DND-41 (cell line): ENCODE measurements around the gene KY.

Experiments used
- ATAC-seq: fragments of 200-7000 bp; cut with Tn5 transposase; 3 replicates; pipeline ENCODE4 v1.9.1; 2021; ENCODE audit warnings: low read depth; ENCODE audit not compliant: insufficient read depth
- DNase-seq: peaks from one replicate; pipeline ENCODE4 v3.0.0-alpha.2; 2020
- H2AFZ ChIP-seq: 2 replicates; pipeline ENCODE4 v1.6.0; 2012; ENCODE audit warnings: low read depth, low read length
- H3K27ac ChIP-seq: 2 replicates; pipeline ENCODE4 v1.5.1; 2012; ENCODE audit warnings: low read length, inconsistent platforms
- H3K27me3 ChIP-seq: fragments of 200-600 bp; sonication (generic); 2 replicates; pipeline ENCODE4 v1.6.0; 2012; ENCODE audit warnings: low read length, mild to moderate bottlenecking, inconsistent platforms; ENCODE audit not compliant: insufficient read depth, poor library complexity
- H3K36me3 ChIP-seq: 2 replicates; pipeline ENCODE4 v1.5.1; 2012; ENCODE audit warnings: low read length, inconsistent platforms; ENCODE audit not compliant: insufficient read depth
- H3K4me1 ChIP-seq: 2 replicates; pipeline ENCODE4 v1.5.1; 2012; ENCODE audit warnings: mild to moderate bottlenecking, low read length; ENCODE audit not compliant: insufficient read depth
- H3K4me2 ChIP-seq: 2 replicates; pipeline ENCODE4 v1.6.0; 2012; ENCODE audit warnings: mild to moderate bottlenecking, moderate library complexity, low read length, inconsistent platforms; ENCODE audit not compliant: insufficient read depth
- H3K4me3 ChIP-seq, 2 experiments: fragments of 200-600 bp in 1 of 2; shearing (Covaris generic) in 1 of 2; 2 replicates each; pipeline ENCODE4 v1.5.1; 2012 to 2016; ENCODE audit warnings: inconsistent platforms in 2 of 2, low read length in 2 of 2, mild to moderate bottlenecking in 2 of 2, low read depth in 1 of 2, moderate library complexity in 1 of 2
- H3K79me2 ChIP-seq: 2 replicates; pipeline ENCODE4 v1.6.0; 2012; ENCODE audit warnings: low read length, inconsistent platforms; ENCODE audit not compliant: insufficient read depth
- H3K9ac ChIP-seq: 2 replicates; pipeline ENCODE4 v1.6.0; 2012; ENCODE audit warnings: low read depth, mild to moderate bottlenecking, inconsistent platforms, low read length, moderate library complexity
- H3K9me3 ChIP-seq: 2 replicates; pipeline ENCODE4 v1.5.1; 2012; ENCODE audit warnings: low read length, moderate library complexity, mild to moderate bottlenecking, inconsistent platforms; ENCODE audit not compliant: insufficient read depth, severe bottlenecking
- H4K20me1 ChIP-seq: 2 replicates; pipeline ENCODE4 v1.6.0; 2012; ENCODE audit warnings: low read length; ENCODE audit not compliant: insufficient read depth
- CTCF ChIP-seq: IDR thresholded peaks from 2 replicates; pipeline ENCODE4 v1.5.1; 2012; ENCODE audit warnings: borderline replicate concordance, low read length, moderate library complexity, mild to moderate bottlenecking; ENCODE audit not compliant: poor library complexity, severe bottlenecking; ENCODE audit errors: extremely low read depth
- EZH2 ChIP-seq: IDR thresholded peaks from 3 replicates; pipeline ENCODE4 v1.6.1; 2012; ENCODE audit warnings: borderline replicate concordance, low read depth, mild to moderate bottlenecking, moderate library complexity, low read length, inconsistent platforms; ENCODE audit not compliant: severe bottlenecking

Gene KY

GRCh38 chr3:134649106-134649705 is 1.6 kb downstream of the KY start:
- no peaks in the 10 kb centered on the region for H3K4me1 ChIP-seq
- no peak overlapping the region for H3K27ac ChIP-seq
- no peaks in the 10 kb centered on the region for H4K20me1 ChIP-seq
- H2AFZ ChIP-seq: no peak overlapping the region
- no peak overlapping the region for H3K4me2 ChIP-seq
- ATAC-seq (no peak), DNase-seq (no peak)
- no peak for TF ChIP-seq CTCF
- no peak for TF ChIP-seq EZH2
- H3K36me3 ChIP-seq: no peaks in the 10 kb centered on the region
- no peaks in the 10 kb centered on the region for H3K79me2 ChIP-seq
- no peak overlapping the region for H3K9ac ChIP-seq
- H3K4me3 ChIP-seq: no peak overlapping the region
- no peaks in the 10 kb centered on the region for H3K27me3 ChIP-seq
- H3K9me3 ChIP-seq: no peaks in the 10 kb centered on the region

- Histone ChIP-seq H3K27ac (no peak overlapping the region), H3K4me1 (no peaks in the 10 kb centered on the region), H3K4me2 (no peak overlapping the region), H2AFZ (no peak overlapping the region), H3K79me2 (no peaks in the 10 kb centered on the region), H3K36me3 (no peaks in the 10 kb centered on the region), H3K4me3 (no peak overlapping the region), H3K27me3 (no peaks in the 10 kb centered on the region), H3K9me3 (no peaks in the 10 kb centered on the region), H3K9ac (no peak overlapping the region), H4K20me1 (no peaks in the 10 kb centered on the region)
- no peak for TF ChIP-seq EZH2
- no peak for TF ChIP-seq CTCF
- no peak for DNase-seq
- ATAC-seq: no peak
Measured at GRCh38 chr3:134647902-134648760, 2.7 kb downstream of the KY start.

- H3K79me2 ChIP-seq: no peaks in the 10 kb centered on the region
- H3K27ac ChIP-seq: no peak overlapping the region
- no peak for TF ChIP-seq CTCF
- TF ChIP-seq EZH2: no peak
- H3K4me3 ChIP-seq: no peak overlapping the region
- ATAC-seq: no peak
- H3K4me2 ChIP-seq: no peak overlapping the region
- H3K4me1 ChIP-seq: no peaks in the 10 kb centered on the region
- H4K20me1 ChIP-seq: no peaks in the 10 kb centered on the region
- H3K9me3 ChIP-seq: no peaks in the 10 kb centered on the region
- H3K27me3 ChIP-seq: no peaks in the 10 kb centered on the region
- no peak overlapping the region for H3K9ac ChIP-seq
- H2AFZ ChIP-seq: no peak overlapping the region
- no peak for DNase-seq
- no peaks in the 10 kb centered on the region for H3K36me3 ChIP-seq
Measured at GRCh38 chr3:134646086-134646485, 4.7 kb downstream of the KY start.
